Gastroesophageal sphincter (tissue), 3 donors: ENCODE measurements around the gene FHIT.

Source experiments
- POLR2A ChIP-seq, 2 donors: fragments of 450-650 bp; IDR thresholded peaks; one replicate each; pipeline ENCODE4 v1.6.1; 2017; ENCODE audit warnings: antibody characterized with exemption in 2 of 2, mild to moderate bottlenecking in 2 of 2, moderate library complexity in 1 of 2
- TF ChIP-seq, protein P1 (sequence below), 4 experiments: fragments of 200-600 bp in 2 of 4; fragments of 450-650 bp in 2 of 4; sonication (generic) in 1 of 4; IDR thresholded peaks; one replicate each; pipeline ENCODE4 v1.5.1; 2017 to 2019; ENCODE audit warnings: antibody characterized with exemption in 4 of 4, mild to moderate bottlenecking in 2 of 4, moderate library complexity in 2 of 4

GRCh38 chr3:59772416-59773408 lies 1478.5 kb downstream of the FHIT start:
- TF ChIP-seq, protein P1, sequence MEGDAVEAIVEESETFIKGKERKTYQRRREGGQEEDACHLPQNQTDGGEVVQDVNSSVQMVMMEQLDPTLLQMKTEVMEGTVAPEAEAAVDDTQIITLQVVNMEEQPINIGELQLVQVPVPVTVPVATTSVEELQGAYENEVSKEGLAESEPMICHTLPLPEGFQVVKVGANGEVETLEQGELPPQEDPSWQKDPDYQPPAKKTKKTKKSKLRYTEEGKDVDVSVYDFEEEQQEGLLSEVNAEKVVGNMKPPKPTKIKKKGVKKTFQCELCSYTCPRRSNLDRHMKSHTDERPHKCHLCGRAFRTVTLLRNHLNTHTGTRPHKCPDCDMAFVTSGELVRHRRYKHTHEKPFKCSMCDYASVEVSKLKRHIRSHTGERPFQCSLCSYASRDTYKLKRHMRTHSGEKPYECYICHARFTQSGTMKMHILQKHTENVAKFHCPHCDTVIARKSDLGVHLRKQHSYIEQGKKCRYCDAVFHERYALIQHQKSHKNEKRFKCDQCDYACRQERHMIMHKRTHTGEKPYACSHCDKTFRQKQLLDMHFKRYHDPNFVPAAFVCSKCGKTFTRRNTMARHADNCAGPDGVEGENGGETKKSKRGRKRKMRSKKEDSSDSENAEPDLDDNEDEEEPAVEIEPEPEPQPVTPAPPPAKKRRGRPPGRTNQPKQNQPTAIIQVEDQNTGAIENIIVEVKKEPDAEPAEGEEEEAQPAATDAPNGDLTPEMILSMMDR (IDR thresholded peaks at IDR 0.05): no peak
- no peak for TF ChIP-seq POLR2A (IDR thresholded peaks at IDR 0.05)
